Measurements from ENCODE around the gene IGSF3.

GRCh38 chr1:116684575-116684974 lies 17.0 kb upstream of the IGSF3 start:
- TF ChIP-seq CTCF (conservative IDR thresholded peaks at IDR 0.05 in 1 of 2, IDR thresholded peaks at IDR 0.05 in 1 of 2; ENCODE audit: low read depth in 1 of 2, low read length in 2 of 2) (no peak), EZH2 (IDR thresholded peaks at IDR 0.05; ENCODE audit: low read length, missing control alignments) (no peak)
